Keratinocyte (primary cell): ENCODE data around the gene FOXD3.

Experiments used
- EZH2 ChIP-seq: IDR thresholded peaks from one replicate; pipeline ENCODE4 v1.6.1; 2012; ENCODE audit warnings: inconsistent platforms, mild to moderate bottlenecking, low read length, moderate library complexity
- TF ChIP-seq, protein P1 (sequence below), 3 experiments: IDR thresholded peaks in 1 of 3; conservative IDR thresholded peaks in 1 of 3; optimal IDR thresholded peaks in 1 of 3; 2 replicates in 2 of 3; 3 replicates in 1 of 3; pipeline versions ENCODE3 to v1.5.1; 2011; ENCODE audit warnings: low read length in 3 of 3, mild to moderate bottlenecking in 3 of 3, moderate library complexity in 2 of 3, control low read depth in 1 of 3, inconsistent platforms in 1 of 3; ENCODE audit not compliant: insufficient read depth in 2 of 3; ENCODE audit errors: extremely low read depth in 1 of 3

DNA sequence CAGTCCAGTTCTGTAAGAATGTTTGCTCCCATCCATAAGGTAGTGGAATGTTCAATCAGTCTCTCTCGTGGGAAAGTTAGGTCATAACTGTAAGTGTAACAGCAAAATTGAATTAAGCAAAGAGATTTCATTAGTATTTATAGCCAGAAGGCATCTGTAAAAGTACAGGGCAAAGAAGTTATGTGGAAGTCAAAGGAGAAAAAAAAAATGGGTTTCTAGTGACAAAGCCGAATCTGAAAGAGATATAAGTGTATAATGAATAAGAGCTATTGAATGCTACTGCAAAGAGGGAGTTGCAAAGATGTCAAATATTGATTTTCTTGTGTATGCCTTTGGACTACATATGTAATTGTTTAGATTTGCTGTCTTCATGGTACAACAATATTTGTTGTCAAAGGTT, 47.4 kb upstream of the FOXD3 start:
- TF ChIP-seq, protein P1, sequence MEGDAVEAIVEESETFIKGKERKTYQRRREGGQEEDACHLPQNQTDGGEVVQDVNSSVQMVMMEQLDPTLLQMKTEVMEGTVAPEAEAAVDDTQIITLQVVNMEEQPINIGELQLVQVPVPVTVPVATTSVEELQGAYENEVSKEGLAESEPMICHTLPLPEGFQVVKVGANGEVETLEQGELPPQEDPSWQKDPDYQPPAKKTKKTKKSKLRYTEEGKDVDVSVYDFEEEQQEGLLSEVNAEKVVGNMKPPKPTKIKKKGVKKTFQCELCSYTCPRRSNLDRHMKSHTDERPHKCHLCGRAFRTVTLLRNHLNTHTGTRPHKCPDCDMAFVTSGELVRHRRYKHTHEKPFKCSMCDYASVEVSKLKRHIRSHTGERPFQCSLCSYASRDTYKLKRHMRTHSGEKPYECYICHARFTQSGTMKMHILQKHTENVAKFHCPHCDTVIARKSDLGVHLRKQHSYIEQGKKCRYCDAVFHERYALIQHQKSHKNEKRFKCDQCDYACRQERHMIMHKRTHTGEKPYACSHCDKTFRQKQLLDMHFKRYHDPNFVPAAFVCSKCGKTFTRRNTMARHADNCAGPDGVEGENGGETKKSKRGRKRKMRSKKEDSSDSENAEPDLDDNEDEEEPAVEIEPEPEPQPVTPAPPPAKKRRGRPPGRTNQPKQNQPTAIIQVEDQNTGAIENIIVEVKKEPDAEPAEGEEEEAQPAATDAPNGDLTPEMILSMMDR (optimal IDR thresholded peaks at IDR 0.05 in 1 of 3, IDR thresholded peaks at IDR 0.05 in 1 of 3, conservative IDR thresholded peaks at IDR 0.05 in 1 of 3; ENCODE audit: extremely low read depth in 1 of 3, insufficient read depth in 2 of 3, low read length in 3 of 3): no peak
- TF ChIP-seq EZH2: no peak
